WTC11 (cell line): Measurements from ENCODE around the gene JMJD8.

ENCODE experiments used
- CREB1 ChIP-seq: sonication (generic); formaldehyde crosslinking; IDR thresholded peaks from 2 replicates; pipeline ENCODE4 v1.8.0; 2023; ENCODE audit warnings: mild to moderate bottlenecking, missing genetic modification reagents
- CTCF ChIP-seq: fragments of 200-600 bp; IDR thresholded peaks from 2 replicates; pipeline ENCODE4 v1.8.0; 2022; ENCODE audit warnings: antibody characterized with exemption
- E2F1 ChIP-seq: sonication (generic); formaldehyde crosslinking; IDR thresholded peaks from 2 replicates; pipeline ENCODE4 v1.8.0; 2022; ENCODE audit warnings: mild to moderate bottlenecking, missing genetic modification reagents
- ELF4 ChIP-seq: sonication (generic); formaldehyde crosslinking; IDR thresholded peaks from 2 replicates; pipeline ENCODE4 v1.8.1; 2022; ENCODE audit warnings: low read depth, mild to moderate bottlenecking, moderate library complexity, missing genetic modification reagents
- HMGXB4 ChIP-seq: sonication (generic); formaldehyde crosslinking; IDR thresholded peaks from 2 replicates; pipeline ENCODE4 v1.8.1; 2023; ENCODE audit warnings: mild to moderate bottlenecking, moderate library complexity, missing genetic modification reagents
- MLX ChIP-seq: sonication (generic); formaldehyde crosslinking; IDR thresholded peaks from 2 replicates; pipeline ENCODE4 v1.8.1; 2023; ENCODE audit warnings: mild to moderate bottlenecking, missing genetic modification reagents, moderate library complexity
- NR3C1 ChIP-seq: sonication (generic); formaldehyde crosslinking; conservative IDR thresholded peaks from 2 replicates; pipeline ENCODE4 v1.8.1; 2023; ENCODE audit warnings: low read depth, mild to moderate bottlenecking, missing genetic modification reagents
- OVOL2 ChIP-seq: fragments of 250-450 bp; sonication (Bioruptor Pico); IDR thresholded peaks from 2 replicates; pipeline ENCODE4 v1.9.0; 2021; ENCODE audit warnings: mild to moderate bottlenecking, borderline replicate concordance
- RORB ChIP-seq: fragments of 250-450 bp; sonication (Bioruptor Pico); IDR thresholded peaks from 2 replicates; pipeline ENCODE4 v1.9.0; 2021; ENCODE audit warnings: mild to moderate bottlenecking
- USF1 ChIP-seq: sonication (generic); formaldehyde crosslinking; IDR thresholded peaks from 2 replicates; pipeline ENCODE4 v1.8.0; 2022; ENCODE audit warnings: mild to moderate bottlenecking, missing genetic modification reagents
- ZNF512 ChIP-seq: sonication (generic); formaldehyde crosslinking; IDR thresholded peaks from 2 replicates; pipeline ENCODE4 v1.8.1; 2022; ENCODE audit warnings: missing genetic modification reagents, borderline replicate concordance

GRCh38 chr16:686459-687260 lies 2.5 kb upstream of the JMJD8 start:
- TF ChIP-seq CTCF: no peak
- TF ChIP-seq USF1: no peak
- no peak for TF ChIP-seq E2F1
- TF ChIP-seq CREB1 (CRISPR knock-in tag): no peak
- TF ChIP-seq MLX (CRISPR knock-in tag): no peak
- no peak for TF ChIP-seq ELF4 (CRISPR knock-in tag)
- no peak for TF ChIP-seq NR3C1 (CRISPR knock-in tag)
- no peak for TF ChIP-seq ZNF512 (CRISPR knock-in tag)
- no peak for TF ChIP-seq RORB (CRISPR knock-in tag)
- TF ChIP-seq OVOL2: no peak
- TF ChIP-seq HMGXB4: no peak
